ENCODE data around the gene CACNA1C. TPM values are rescaled to one million over a fixed set of nuclear protein-coding genes. Genes with fewer than 3 reads are reported as not detected.

Gene CACNA1C
- total RNA-seq, 4 donors from 2014 or later: 9.7 to 42.1 (median 18.1) TPM

GRCh38 chr12:2286461-2287131, 233.8 kb downstream of the CACNA1C start:
- Histone ChIP-seq H3K4me1 (peaks cover 0 to 42% (median 0%) of the 10 kb centered on the region in 4 donors), H3K4me3 (no peak overlapping the region), H3K36me3 (no peaks in the 10 kb centered on the region), H3K27me3 (no peaks in the 10 kb centered on the region), H3K9me3 (no peaks in the 10 kb centered on the region), H3K27ac (peak overlapping the region in 2 of 4 donors; percentile 46 to 66)
- DNase-seq: no peak
- TF ChIP-seq CTCF (IDR thresholded peaks at IDR 0.05) (no peak), POLR2A (IDR thresholded peaks at IDR 0.05) (no peak)

GRCh38 chr12:2287151-2287550, 234.4 kb downstream of the CACNA1C start:
- Histone ChIP-seq H3K4me1 (peaks cover 0 to 42% (median 0%) of the 10 kb centered on the region in 4 donors), H3K27ac (peak overlapping the region in 2 of 4 donors; percentile 46 to 66), H3K4me3 (no peak overlapping the region), H3K9me3 (no peaks in the 10 kb centered on the region), H3K27me3 (no peaks in the 10 kb centered on the region), H3K36me3 (no peaks in the 10 kb centered on the region)
- no peak for TF ChIP-seq POLR2A (IDR thresholded peaks at IDR 0.05)
- no peak for TF ChIP-seq CTCF (IDR thresholded peaks at IDR 0.05)
- DNase-seq: no peak

- Histone ChIP-seq H3K4me1 (peaks cover 0 to 42% (median 0%) of the 10 kb centered on the region in 4 donors), H3K9me3 (no peaks in the 10 kb centered on the region), H3K4me3 (no peak overlapping the region), H3K36me3 (no peaks in the 10 kb centered on the region), H3K27me3 (no peaks in the 10 kb centered on the region), H3K27ac (peak overlapping the region in 1 of 4 donors; percentile 66)
- no peak for DNase-seq
- TF ChIP-seq CTCF (IDR thresholded peaks at IDR 0.05) (no peak), POLR2A (IDR thresholded peaks at IDR 0.05) (no peak)
Observed at GRCh38 chr12:2287589-2287988, 234.8 kb downstream of the CACNA1C start.

GRCh38 chr12:2288001-2288400, 235.2 kb downstream of the CACNA1C start:
- TF ChIP-seq CTCF (IDR thresholded peaks at IDR 0.05): no peak
- no peak for TF ChIP-seq POLR2A (IDR thresholded peaks at IDR 0.05)
- Histone ChIP-seq H3K4me1 (peaks cover 0 to 40% (median 0%) of the 10 kb centered on the region in 4 donors), H3K27ac (no peak overlapping the region), H3K27me3 (no peaks in the 10 kb centered on the region), H3K9me3 (no peaks in the 10 kb centered on the region), H3K36me3 (no peaks in the 10 kb centered on the region), H3K4me3 (no peak overlapping the region)
- DNase-seq: no peak

GRCh38 chr12:2288471-2288870, 235.7 kb downstream of the CACNA1C start:
- Histone ChIP-seq H3K36me3 (no peaks in the 10 kb centered on the region), H3K27ac (no peak overlapping the region), H3K4me3 (no peak overlapping the region), H3K27me3 (no peaks in the 10 kb centered on the region), H3K4me1 (peaks cover 0 to 35% (median 0%) of the 10 kb centered on the region in 4 donors), H3K9me3 (no peaks in the 10 kb centered on the region)
- DNase-seq: no peak
- TF ChIP-seq CTCF (IDR thresholded peaks at IDR 0.05) (no peak), POLR2A (IDR thresholded peaks at IDR 0.05) (no peak)
